ENCODE data around the gene TDRD10.

The TDRD10 gene

DNA sequence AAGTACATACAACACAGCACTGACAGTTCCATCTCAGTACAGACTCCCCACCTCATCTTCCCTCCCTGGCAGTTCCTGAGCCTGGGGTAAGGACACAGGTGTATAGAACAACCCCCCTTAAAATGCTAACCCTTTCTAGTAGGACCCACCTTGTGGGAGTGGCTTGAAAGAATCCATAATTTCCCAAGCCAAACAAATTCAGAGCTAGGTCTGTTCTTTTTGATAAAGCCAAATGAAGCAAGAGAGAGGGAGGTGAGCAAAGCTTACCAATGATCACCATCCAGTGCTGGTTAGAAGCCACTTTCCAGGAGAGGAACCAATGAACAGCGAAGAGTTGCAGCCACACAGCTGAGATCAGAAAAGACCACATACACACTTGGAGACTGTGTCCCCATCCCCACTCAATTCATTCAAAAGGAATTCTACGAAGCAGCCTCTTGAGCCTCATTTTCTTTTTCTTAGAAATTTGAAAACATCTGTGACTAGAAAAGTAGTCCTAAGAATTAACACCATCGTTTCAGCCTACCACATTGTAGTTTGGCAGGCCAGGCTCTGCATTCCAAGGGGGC lies 47.3 kb downstream of the TDRD10 start:
- no peak for TF ChIP-seq SIN3A (IDR thresholded peaks at IDR 0.05; ENCODE audit: borderline replicate concordance, insufficient read depth, low read length)
- TF ChIP-seq TAF1 (IDR thresholded peaks at IDR 0.05; ENCODE audit: borderline replicate concordance, insufficient read depth, low read length), result no peak
- no peak for TF ChIP-seq FOXP2 (optimal IDR thresholded peaks at IDR 0.05; ENCODE audit: borderline replicate concordance, extremely low read depth, extremely low read length, insufficient read depth)
- TF ChIP-seq POLR2AphosphoS5 (IDR thresholded peaks at IDR 0.05; ENCODE audit: low read depth, low read length), result no peak
- TF ChIP-seq, protein P1, sequence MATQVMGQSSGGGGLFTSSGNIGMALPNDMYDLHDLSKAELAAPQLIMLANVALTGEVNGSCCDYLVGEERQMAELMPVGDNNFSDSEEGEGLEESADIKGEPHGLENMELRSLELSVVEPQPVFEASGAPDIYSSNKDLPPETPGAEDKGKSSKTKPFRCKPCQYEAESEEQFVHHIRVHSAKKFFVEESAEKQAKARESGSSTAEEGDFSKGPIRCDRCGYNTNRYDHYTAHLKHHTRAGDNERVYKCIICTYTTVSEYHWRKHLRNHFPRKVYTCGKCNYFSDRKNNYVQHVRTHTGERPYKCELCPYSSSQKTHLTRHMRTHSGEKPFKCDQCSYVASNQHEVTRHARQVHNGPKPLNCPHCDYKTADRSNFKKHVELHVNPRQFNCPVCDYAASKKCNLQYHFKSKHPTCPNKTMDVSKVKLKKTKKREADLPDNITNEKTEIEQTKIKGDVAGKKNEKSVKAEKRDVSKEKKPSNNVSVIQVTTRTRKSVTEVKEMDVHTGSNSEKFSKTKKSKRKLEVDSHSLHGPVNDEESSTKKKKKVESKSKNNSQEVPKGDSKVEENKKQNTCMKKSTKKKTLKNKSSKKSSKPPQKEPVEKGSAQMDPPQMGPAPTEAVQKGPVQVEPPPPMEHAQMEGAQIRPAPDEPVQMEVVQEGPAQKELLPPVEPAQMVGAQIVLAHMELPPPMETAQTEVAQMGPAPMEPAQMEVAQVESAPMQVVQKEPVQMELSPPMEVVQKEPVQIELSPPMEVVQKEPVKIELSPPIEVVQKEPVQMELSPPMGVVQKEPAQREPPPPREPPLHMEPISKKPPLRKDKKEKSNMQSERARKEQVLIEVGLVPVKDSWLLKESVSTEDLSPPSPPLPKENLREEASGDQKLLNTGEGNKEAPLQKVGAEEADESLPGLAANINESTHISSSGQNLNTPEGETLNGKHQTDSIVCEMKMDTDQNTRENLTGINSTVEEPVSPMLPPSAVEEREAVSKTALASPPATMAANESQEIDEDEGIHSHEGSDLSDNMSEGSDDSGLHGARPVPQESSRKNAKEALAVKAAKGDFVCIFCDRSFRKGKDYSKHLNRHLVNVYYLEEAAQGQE (IDR thresholded peaks at IDR 0.05; ENCODE audit: insufficient read depth in 1 of 2, low read depth in 2 of 2, low read length in 2 of 2), result no peak

DNA sequence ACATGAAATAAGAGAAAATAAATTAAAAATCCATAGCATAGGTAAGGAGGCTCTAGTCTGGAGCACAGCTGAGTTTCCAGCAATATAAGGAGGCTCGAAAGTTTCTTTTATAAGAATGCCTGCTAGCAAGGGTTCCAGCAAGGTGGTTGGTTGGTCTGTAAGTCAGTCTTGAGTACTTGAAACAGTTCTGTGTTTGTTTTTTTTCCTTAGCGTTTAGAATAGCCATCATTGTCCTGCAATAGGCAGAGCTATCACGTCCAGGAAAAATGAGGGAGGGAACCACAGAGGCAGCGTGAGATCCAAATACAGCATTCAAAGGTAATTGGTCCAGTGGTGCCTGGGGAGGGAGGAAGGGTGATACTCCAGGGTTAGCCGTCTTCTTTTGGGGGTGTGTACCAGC lies 48.1 kb downstream of the TDRD10 start:
- TF ChIP-seq TAF1 (IDR thresholded peaks at IDR 0.05; ENCODE audit: borderline replicate concordance, insufficient read depth, low read length), result no peak
- no peak for TF ChIP-seq FOXP2 (optimal IDR thresholded peaks at IDR 0.05; ENCODE audit: borderline replicate concordance, extremely low read depth, extremely low read length, insufficient read depth)
- TF ChIP-seq, protein P1 (IDR thresholded peaks at IDR 0.05; ENCODE audit: insufficient read depth in 1 of 2, low read depth in 2 of 2, low read length in 2 of 2), result no peak
- no peak for TF ChIP-seq POLR2AphosphoS5 (IDR thresholded peaks at IDR 0.05; ENCODE audit: low read depth, low read length)
- TF ChIP-seq SIN3A (IDR thresholded peaks at IDR 0.05; ENCODE audit: borderline replicate concordance, insufficient read depth, low read length), result no peak

DNA sequence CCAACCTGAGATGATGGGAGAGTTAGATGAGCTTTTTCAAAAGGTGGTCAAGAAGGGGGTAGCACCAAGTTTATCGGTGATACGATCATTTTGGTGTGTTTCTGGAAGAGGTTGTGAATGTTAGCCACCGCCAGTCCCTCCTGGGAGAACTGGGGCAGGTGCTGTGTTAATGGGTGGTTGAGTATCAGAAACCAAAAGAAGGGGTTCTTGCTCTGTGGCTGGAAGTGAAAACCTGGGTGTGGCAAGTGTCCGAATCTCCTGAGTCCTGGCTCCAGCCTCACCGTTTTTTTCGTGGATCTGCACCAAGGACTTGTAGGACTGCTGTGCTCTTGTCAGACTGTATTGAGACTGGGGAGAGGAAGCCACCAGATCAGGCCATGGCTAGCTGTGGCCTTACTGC lies 48.6 kb downstream of the TDRD10 start:
- TF ChIP-seq, protein P1 (IDR thresholded peaks at IDR 0.05; ENCODE audit: insufficient read depth in 1 of 2, low read depth in 2 of 2, low read length in 2 of 2), result no peak
- TF ChIP-seq FOXP2 (optimal IDR thresholded peaks at IDR 0.05; ENCODE audit: borderline replicate concordance, extremely low read depth, extremely low read length, insufficient read depth) (no peak), TAF1 (IDR thresholded peaks at IDR 0.05; ENCODE audit: borderline replicate concordance, insufficient read depth, low read length) (no peak)

DNA sequence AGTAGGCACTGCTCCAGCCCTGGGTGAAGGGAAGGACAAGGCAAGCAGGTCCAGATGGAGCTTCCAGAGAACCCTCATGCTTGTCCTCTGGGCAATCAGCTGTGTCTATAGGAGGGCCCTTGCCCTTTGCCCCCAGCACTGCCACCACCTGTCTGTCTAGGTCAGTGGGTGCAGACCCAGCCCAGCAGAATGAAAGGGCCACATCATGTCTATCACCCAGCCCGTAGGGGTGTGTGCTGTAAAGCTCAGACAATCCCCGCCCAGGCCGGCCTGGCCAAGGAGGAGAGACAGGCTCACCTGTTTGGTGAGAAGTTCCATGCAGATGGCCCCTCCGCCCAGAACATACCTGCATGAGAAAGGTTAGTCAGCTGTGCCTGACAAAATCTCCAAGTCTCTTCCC lies 49.5 kb downstream of the TDRD10 start:
- TF ChIP-seq, protein P1 (IDR thresholded peaks at IDR 0.05; ENCODE audit: insufficient read depth in 1 of 2, low read depth in 2 of 2, low read length in 2 of 2), result no peak
- TF ChIP-seq POLR2AphosphoS5 (IDR thresholded peaks at IDR 0.05; ENCODE audit: low read depth, low read length) (no peak), SIN3A (IDR thresholded peaks at IDR 0.05; ENCODE audit: borderline replicate concordance, insufficient read depth, low read length) (no peak), TAF1 (IDR thresholded peaks at IDR 0.05; ENCODE audit: borderline replicate concordance, insufficient read depth, low read length) (no peak), FOXP2 (optimal IDR thresholded peaks at IDR 0.05; ENCODE audit: borderline replicate concordance, extremely low read depth, extremely low read length, insufficient read depth) (no peak)

DNA sequence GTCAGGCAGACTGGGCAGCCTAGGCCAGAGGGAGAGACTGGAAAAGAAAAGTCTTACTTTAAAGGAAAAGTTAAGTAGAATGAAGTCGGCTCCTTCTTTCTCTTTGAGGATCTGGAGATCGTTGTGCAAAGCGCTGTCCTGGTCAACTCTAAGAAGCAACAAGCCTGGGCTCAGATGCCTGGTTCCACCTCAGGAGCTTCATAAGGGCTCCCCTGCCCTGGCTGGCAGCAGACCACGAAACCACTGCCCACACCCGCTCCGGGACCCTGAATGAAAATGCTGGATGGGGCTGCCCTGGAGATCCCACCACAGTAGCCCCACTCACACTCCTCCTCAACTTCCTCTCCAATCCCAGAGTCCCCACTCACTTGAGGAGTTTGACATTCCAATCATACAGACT lies 50.0 kb downstream of the TDRD10 start:
- no peak for TF ChIP-seq TAF1 (IDR thresholded peaks at IDR 0.05; ENCODE audit: borderline replicate concordance, insufficient read depth, low read length)
- no peak for TF ChIP-seq SIN3A (IDR thresholded peaks at IDR 0.05; ENCODE audit: borderline replicate concordance, insufficient read depth, low read length)
- TF ChIP-seq POLR2AphosphoS5 (IDR thresholded peaks at IDR 0.05; ENCODE audit: low read depth, low read length), result peak; percentile 26; the same call in 1 of the 2 replicates
- TF ChIP-seq, protein P1 (IDR thresholded peaks at IDR 0.05; ENCODE audit: insufficient read depth in 1 of 2, low read depth in 2 of 2, low read length in 2 of 2), result no peak
- TF ChIP-seq FOXP2 (optimal IDR thresholded peaks at IDR 0.05; ENCODE audit: borderline replicate concordance, extremely low read depth, extremely low read length, insufficient read depth), result no peak
